B cell (primary cell): ENCODE data around the gene OR6S1. TPM values are rescaled to one million over a fixed set of nuclear protein-coding genes. Genes with fewer than 3 reads are reported as not detected.

Source experiments
- ATAC-seq: fragments of 200-7000 bp; cut with Tn5 transposase; one replicate; pipeline ENCODE4 v1.10.0; 2021; ENCODE audit warnings: low read depth, mild to moderate bottlenecking, moderate number of reproducible peaks, moderate library complexity
- CTCF ChIA-PET: fragments of 350-600 bp; sonication (Branson Sonifier 250); formaldehyde crosslinking; loops from one replicate; lab custom pipeline; 2021; ENCODE audit warnings: antibody characterized with exemption, inconsistent platforms; lab: Charles Lee
- POLR2A ChIA-PET: fragments of 350-600 bp; sonication (Branson Sonifier 250); formaldehyde crosslinking; loops from one replicate; lab custom pipeline; 2021; ENCODE audit warnings: antibody characterized with exemption; lab: Charles Lee
- DNase-seq: peaks from one replicate; pipeline ENCODE4 v3.0.0; 2013
- H2AFZ ChIP-seq: 2 replicates; pipeline ENCODE4 v1.6.1; 2012; ENCODE audit warnings: mild to moderate bottlenecking, low read depth, low read length; ENCODE audit not compliant: insufficient read depth, poor library complexity, severe bottlenecking
- H3K27ac ChIP-seq, 2 donors: 1 replicate in 1 of 2; 2 replicates in 1 of 2; pipeline ENCODE4 v1.5.1; 2012 to 2013; ENCODE audit warnings: low read length in 2 of 2, mild to moderate bottlenecking in 2 of 2, moderate library complexity in 1 of 2
- H3K27me3 ChIP-seq, 4 experiments: fragments of 200-600 bp in 1 of 4; sonication (generic) in 1 of 4; replicated peaks in 1 of 4; 1 replicate in 2 of 4; 2 replicates in 2 of 4; pipeline versions ENCODE4 v1.6.1 to v1.7.0; 2013 to 2016; ENCODE audit warnings: low read length in 3 of 4, mild to moderate bottlenecking in 2 of 4, mixed read lengths in 1 of 4, moderate library complexity in 1 of 4; ENCODE audit not compliant: insufficient read depth in 4 of 4, control insufficient read depth in 3 of 4; ENCODE audit errors: control extremely low read depth in 1 of 4
- H3K36me3 ChIP-seq, 2 experiments: replicated peaks in 1 of 2; 1 replicate in 1 of 2; 2 replicates in 1 of 2; pipeline versions ENCODE4 v1.6.1 to v1.7.1; 2013; ENCODE audit warnings: low read length in 1 of 2; ENCODE audit not compliant: insufficient read depth in 2 of 2, control insufficient read depth in 1 of 2; ENCODE audit errors: control extremely low read depth in 1 of 2, extremely low read depth in 1 of 2
- H3K4me1 ChIP-seq, 2 donors: fragments of 200-600 bp in 1 of 2; sonication (generic) in 1 of 2; 1 replicate in 1 of 2; 2 replicates in 1 of 2; pipeline versions ENCODE4 v1.5.1 to v1.6.1; 2013 to 2017; ENCODE audit warnings: low read length in 2 of 2; ENCODE audit not compliant: control insufficient read depth in 2 of 2, insufficient read depth in 2 of 2
- H3K4me2 ChIP-seq: replicated peaks from 2 replicates; pipeline ENCODE3; 2012; ENCODE audit warnings: mild to moderate bottlenecking, low read depth, low read length; ENCODE audit not compliant: poor library complexity, severe bottlenecking
- H3K4me3 ChIP-seq, 5 experiments: fragments of 200-600 bp in 1 of 5; sonication (generic) in 1 of 5; 1 replicate in 3 of 5; 2 replicates in 2 of 5; pipeline versions ENCODE4 v1.5.1 to v1.7.0; 2011 to 2016; ENCODE audit warnings: low read length in 4 of 5, mild to moderate bottlenecking in 4 of 5, low read depth in 2 of 5, control low read depth in 1 of 5, moderate library complexity in 1 of 5; ENCODE audit not compliant: insufficient read depth in 1 of 5; ENCODE audit errors: control extremely low read depth in 1 of 5, extremely low read depth in 1 of 5
- H3K79me2 ChIP-seq: fragments of 200-600 bp; sonication (generic); one replicate; pipeline ENCODE4 v1.6.0; 2016; ENCODE audit warnings: low read length; ENCODE audit not compliant: control insufficient read depth, insufficient read depth
- H3K9ac ChIP-seq: fragments of 200-600 bp; sonication (generic); 2 replicates; pipeline ENCODE4 v1.6.1; 2017; ENCODE audit warnings: mild to moderate bottlenecking, low read length, moderate library complexity
- H3K9me3 ChIP-seq, 3 donors: one replicate each; pipeline versions ENCODE4 v1.6.1 to v1.7.1; 2013; ENCODE audit warnings: low read length in 2 of 3; ENCODE audit not compliant: control insufficient read depth in 2 of 3, insufficient read depth in 1 of 3; ENCODE audit errors: control extremely low read depth in 1 of 3
- H4K20me1 ChIP-seq: 2 replicates; pipeline ENCODE4 v1.6.0; 2012; ENCODE audit warnings: mild to moderate bottlenecking, low read length; ENCODE audit not compliant: insufficient read depth, control insufficient read depth, poor library complexity, severe bottlenecking
- H3K27ac Mint-ChIP-seq: one replicate; pipeline ENCODE4 v1.8.0; 2021; ENCODE audit warnings: mixed read lengths
- H3K27me3 Mint-ChIP-seq: one replicate; pipeline ENCODE4 v1.8.0; 2021; ENCODE audit warnings: mixed read lengths
- H3K4me1 Mint-ChIP-seq: one replicate; pipeline ENCODE4 v1.8.0; 2021; ENCODE audit warnings: mixed read lengths
- H3K4me3 Mint-ChIP-seq: one replicate; pipeline ENCODE4 v1.8.0; 2021; ENCODE audit warnings: mixed read lengths
- H3K9me3 Mint-ChIP-seq: one replicate; pipeline ENCODE4 v1.8.0; 2022; ENCODE audit warnings: mixed read lengths; ENCODE audit not compliant: insufficient read depth
- CTCF ChIP-seq: fragments of 200-600 bp; IDR thresholded peaks from one replicate; pipeline ENCODE4 v1.8.0; 2022; ENCODE audit warnings: antibody characterized with exemption, mild to moderate bottlenecking
- EZH2 ChIP-seq: IDR thresholded peaks from 2 replicates; pipeline ENCODE4 v1.6.1; 2012; ENCODE audit warnings: borderline replicate concordance, low read depth, mild to moderate bottlenecking, moderate library complexity, low read length; ENCODE audit not compliant: insufficient read depth, poor library complexity, severe bottlenecking
- WGBS: methylation state at CpG from one replicate; pipeline ENCODE4 v1.1.5; 2013; ENCODE audit warnings: missing lambda C conversion rate; ENCODE audit not compliant: insufficient coverage; 5-methylcytosine and 5-hydroxymethylcytosine counted together
- intact Hi-C: fragments of 100-400 bp; cut with micrococcal nuclease; formaldehyde crosslinking; loops from one replicate; pipeline ENCODE4 v1.10.0; 2022
- polyA plus RNA-seq: library from polyadenylated mRNA; depleted of rRNA; stranded (reverse); fragments of >200 nt; gene quantifications from 2 replicates; pipeline ENCODE4 v1.2.3, GENCODE V29; 2012
- total RNA-seq, 2 donors: library from RNA; stranded (reverse); fragments of 120-200 nt in 1 of 2; gene quantifications; 1 replicate in 1 of 2; 2 replicates in 1 of 2; pipeline versions ENCODE4 v1.2.3 to v1.2.4, GENCODE V29; 2013 to 2022

OR6S1 gene
- total and polyA plus RNA-seq, 2 donors (not counting 1 experiment from before 2014, with no cell fraction given): 0.16 TPM; not detected in 1

- intact Hi-C loops: loop anchor here (1.0 to 5.0 kb wide), 5 partner anchors 7 to 288 kb away; partner anchors contain the start of gene APEX1
- ChIA-PET POLR2A (interaction anchor here (1.4 to 5.8 kb wide), 5 partner anchors 16 to 341 kb away, joined by 3 to 42 read pairs (median 20); partner anchors contain the start of gene PARP2), CTCF (interaction anchor here (0.8 to 20.0 kb wide), 13 partner anchors 12 to 357 kb away, joined by 3 to 445 read pairs (median 6); partner anchors contain the start of gene PARP2)
- Histone ChIP-seq H3K27me3 (no peaks in the 10 kb centered on the region), H3K9ac (peak within 1 kb of the TSS; percentile 87), H4K20me1 (no peaks in the 10 kb centered on the region), H3K9me3 (no peaks in the 10 kb centered on the region), H3K4me2 (peak within 1 kb of the TSS; percentile 76), H3K4me3 (peak within 1 kb of the TSS; percentile 81 to 95 (median 92)), H3K79me2 (no peaks in the 10 kb centered on the region), H2AFZ (peak within 1 kb of the TSS; percentile 81), H3K27ac (peak within 1 kb of the TSS; percentile 92 to 94), H3K4me1 (peaks cover 31 to 48% of the 10 kb centered on the region in 2 donors), H3K36me3 (no peaks in the 10 kb centered on the region)
- Mint-ChIP-seq H3K27me3 (no peaks in the 10 kb centered on the region), H3K4me3 (no peak within 1 kb of the TSS), H3K27ac (no peak within 1 kb of the TSS), H3K4me1 (peaks cover 10% of the 10 kb centered on the region), H3K9me3 (no peaks in the 10 kb centered on the region)
- TF ChIP-seq CTCF (no peak), EZH2 (no peak)
- ATAC-seq (peak; percentile 17), DNase-seq (peak; percentile 91)
- WGBS: under 1% methylated on average over 41 of the region's 42 CpGs
Measured at GRCh38 chr14:20683891-20684661, 42.6 kb upstream of the OR6S1 start, which contains the start of gene RNASE4. TSS of gene RNASE4 (plus strand) at chr14:20684560. CDS start at chr14:20699372, 14,812 bp downstream.
